ENCODE results near the gene ERICH6B. TPM values are rescaled to one million over a fixed set of nuclear protein-coding genes. Genes with fewer than 3 reads are reported as not detected.

ERICH6B gene
- total RNA-seq, 4 donors from 2014 or later = not detected

DNA sequence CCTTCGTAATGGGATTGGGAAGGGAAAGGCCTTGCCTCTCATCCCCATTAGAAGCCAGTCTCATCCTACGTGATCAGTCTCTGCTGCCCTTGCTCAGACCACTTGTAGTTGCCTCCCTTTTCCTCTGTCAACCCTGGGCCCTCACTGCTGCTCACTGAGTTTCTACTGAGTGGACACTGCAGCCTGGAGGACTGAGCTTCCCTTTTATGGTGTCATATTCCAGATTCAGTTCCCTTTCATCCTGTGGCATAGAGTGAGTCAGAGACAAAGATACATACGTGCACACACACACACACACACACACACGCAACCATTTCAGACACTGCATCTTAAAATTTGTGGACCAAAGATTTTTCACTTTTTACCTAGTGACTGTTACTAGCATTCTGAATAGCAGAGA lies 94.2 kb downstream of the ERICH6B start:
- TF ChIP-seq, protein P1, sequence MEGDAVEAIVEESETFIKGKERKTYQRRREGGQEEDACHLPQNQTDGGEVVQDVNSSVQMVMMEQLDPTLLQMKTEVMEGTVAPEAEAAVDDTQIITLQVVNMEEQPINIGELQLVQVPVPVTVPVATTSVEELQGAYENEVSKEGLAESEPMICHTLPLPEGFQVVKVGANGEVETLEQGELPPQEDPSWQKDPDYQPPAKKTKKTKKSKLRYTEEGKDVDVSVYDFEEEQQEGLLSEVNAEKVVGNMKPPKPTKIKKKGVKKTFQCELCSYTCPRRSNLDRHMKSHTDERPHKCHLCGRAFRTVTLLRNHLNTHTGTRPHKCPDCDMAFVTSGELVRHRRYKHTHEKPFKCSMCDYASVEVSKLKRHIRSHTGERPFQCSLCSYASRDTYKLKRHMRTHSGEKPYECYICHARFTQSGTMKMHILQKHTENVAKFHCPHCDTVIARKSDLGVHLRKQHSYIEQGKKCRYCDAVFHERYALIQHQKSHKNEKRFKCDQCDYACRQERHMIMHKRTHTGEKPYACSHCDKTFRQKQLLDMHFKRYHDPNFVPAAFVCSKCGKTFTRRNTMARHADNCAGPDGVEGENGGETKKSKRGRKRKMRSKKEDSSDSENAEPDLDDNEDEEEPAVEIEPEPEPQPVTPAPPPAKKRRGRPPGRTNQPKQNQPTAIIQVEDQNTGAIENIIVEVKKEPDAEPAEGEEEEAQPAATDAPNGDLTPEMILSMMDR (IDR thresholded peaks at IDR 0.05; ENCODE audit: low read depth) = no peak

GRCh38 chr13:45519493-45519892 lies 96.0 kb downstream of the ERICH6B start:
- TF ChIP-seq, protein P1 (IDR thresholded peaks at IDR 0.05; ENCODE audit: low read depth) = no peak

DNA sequence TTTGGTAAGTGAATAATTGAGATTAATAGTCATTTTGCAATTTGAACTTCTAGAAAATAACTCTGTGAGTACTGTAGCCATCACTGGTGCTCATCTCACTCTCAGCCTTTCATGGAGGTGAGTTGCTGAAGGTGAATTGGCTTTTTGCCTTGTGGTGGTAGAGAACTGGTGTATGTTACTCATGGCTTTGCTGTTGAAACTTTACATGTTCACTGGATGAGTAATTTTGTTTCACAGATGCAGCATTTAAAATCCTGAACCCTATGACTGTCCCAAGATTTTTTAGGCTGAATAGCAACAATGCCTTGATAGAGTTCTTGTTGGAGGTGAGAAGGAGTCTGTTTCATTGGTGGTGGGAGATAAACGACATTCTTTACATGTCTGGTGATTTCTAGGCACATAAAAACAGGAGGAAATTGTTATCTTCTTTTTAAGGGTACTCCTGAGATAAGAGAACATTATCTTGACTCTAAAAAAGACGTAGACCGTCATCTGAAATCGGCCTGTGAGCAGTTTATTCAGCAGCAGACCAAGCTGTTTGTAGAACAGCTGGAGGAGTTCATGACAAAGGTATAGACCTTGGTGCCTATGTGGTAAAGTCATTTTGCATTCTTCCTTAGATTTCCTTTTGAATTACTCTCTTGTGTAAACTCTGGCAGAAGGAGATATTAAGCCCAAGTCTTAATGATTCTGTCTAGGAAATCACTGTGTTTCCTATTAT lies 96.9 kb downstream of the ERICH6B start:
- TF ChIP-seq, protein P1 (IDR thresholded peaks at IDR 0.05; ENCODE audit: low read depth) = no peak

DNA sequence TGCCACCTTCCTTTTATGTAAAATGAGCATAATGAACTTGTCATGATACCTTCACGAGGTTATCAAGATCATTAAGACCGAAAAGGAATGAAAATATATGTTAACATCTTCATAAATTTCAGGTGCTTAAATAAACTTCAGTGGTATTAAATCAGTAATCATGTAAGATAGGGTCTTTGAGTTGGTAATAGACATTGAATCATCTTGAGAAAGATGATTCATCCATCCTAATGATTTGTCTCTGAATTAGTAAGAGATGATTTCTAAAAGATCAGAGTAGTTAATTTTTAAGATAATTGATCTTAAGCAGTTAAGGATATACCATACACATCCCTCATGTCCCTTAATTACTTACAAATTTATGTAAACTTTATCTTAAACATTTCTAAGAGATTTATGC lies 98.8 kb downstream of the ERICH6B start:
- TF ChIP-seq, protein P1 (IDR thresholded peaks at IDR 0.05; ENCODE audit: low read depth) = no peak

- TF ChIP-seq, protein P1 (IDR thresholded peaks at IDR 0.05; ENCODE audit: low read depth) = no peak
These were observed 103.4 kb downstream of the ERICH6B start for GRCh38 chr13:45512098-45512496.

DNA sequence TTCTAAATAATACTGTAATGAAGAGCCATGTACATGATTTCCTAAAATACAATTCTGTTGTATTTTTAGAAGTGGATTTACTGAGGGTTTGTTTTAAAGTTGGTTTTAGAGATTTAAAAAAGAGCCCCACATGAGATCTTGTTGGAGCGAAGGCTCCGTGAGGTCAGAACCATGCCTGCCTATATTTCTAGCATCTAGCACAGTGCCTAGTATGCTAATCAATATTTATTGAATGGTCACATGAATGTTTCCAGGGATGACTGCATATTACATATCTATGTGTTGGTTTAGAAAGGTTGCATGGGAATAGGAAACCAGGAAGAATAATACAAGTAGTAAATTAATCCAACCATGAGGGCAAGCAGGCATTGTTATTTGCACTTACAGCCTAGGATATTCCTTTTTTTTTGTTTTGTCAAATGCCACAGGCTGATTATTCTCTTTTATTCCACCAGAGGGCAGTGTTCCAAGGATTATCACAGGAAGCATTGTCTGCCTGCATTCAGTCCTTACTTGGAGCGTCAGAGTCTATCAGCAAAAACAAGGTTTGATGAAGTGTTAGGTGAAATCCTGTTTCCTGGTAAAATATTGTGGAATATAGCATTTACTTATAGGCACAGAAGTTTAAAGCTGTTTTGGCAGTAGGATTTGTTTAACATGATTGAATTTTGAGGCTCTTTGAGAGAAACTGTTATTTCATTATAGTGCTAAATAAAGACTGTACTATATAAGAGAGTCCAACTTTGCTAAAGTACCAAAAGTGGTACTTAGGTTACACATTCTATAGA lies 104.0 kb downstream of the ERICH6B start:
- TF ChIP-seq, protein P1 (IDR thresholded peaks at IDR 0.05; ENCODE audit: low read depth) = no peak

DNA sequence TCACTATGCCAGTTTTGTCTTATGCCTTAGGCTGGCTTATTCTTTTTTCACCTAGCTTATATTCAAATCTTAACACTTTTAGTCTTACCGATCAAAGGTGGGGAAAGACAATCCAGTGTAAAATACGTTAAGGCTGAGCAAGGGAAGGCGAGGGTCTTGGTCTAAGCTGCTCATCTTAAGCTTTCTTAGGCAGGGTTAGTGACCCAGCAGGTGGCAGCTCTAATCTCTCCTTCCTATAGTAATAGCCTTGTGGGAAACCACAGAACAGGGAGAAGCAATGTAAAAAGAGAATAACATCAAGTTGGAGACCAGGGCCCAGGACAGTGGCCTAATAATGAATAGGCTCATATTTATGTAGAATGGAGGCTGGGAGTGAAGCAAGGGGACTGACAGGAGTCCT lies 104.9 kb downstream of the ERICH6B start:
- TF ChIP-seq, protein P1 (IDR thresholded peaks at IDR 0.05; ENCODE audit: low read depth) = no peak

Data from subcutaneous adipose tissue (tissue), 4 donors.